Activated T-helper 1 cell treated with anti-CD3 and anti-CD28 coated beads, Interleukin-12 subunit alpha, Interleukin-12 subunit beta, Interleukin-2, Interleukin-4 antibody, amounts not matched to agents 30 ng/mL and 10 ng/mL and 1 ng/mL, durations not matched to agents 14 hours and 24 hours and 36 hours (primary cell): Measurements from ENCODE around the gene ZBTB12. TPM values are rescaled to one million over a fixed set of nuclear protein-coding genes. Genes with fewer than 3 reads are reported as not detected.
"Not testable (repeated sequence)": the region's sequence is repeated elsewhere in the genome, so short reads cannot be mapped to it uniquely, and the experiment has no call there.

Experiments
- DNase-seq: peaks from one replicate; pipeline ENCODE4 v3.0.0; 2021; ENCODE audit warnings: low spot score
- H3K27ac Mint-ChIP-seq: one replicate; pipeline ENCODE4 v1.8.0; 2021; ENCODE audit warnings: mild to moderate bottlenecking, mixed read lengths
- H3K27me3 Mint-ChIP-seq: one replicate; pipeline ENCODE4 v1.8.0; 2022; ENCODE audit warnings: mild to moderate bottlenecking, moderate library complexity, mixed read lengths; ENCODE audit not compliant: insufficient read depth
- H3K36me3 Mint-ChIP-seq: one replicate; pipeline ENCODE4 v1.8.0; 2021; ENCODE audit warnings: low read depth, mixed read lengths
- H3K4me1 Mint-ChIP-seq: one replicate; pipeline ENCODE4 v1.8.0; 2021; ENCODE audit warnings: low read depth, mixed read lengths
- H3K4me3 Mint-ChIP-seq: one replicate; pipeline ENCODE4 v1.8.0; 2021; ENCODE audit warnings: mild to moderate bottlenecking, moderate library complexity, mixed read lengths
- H3K9me3 Mint-ChIP-seq: one replicate; pipeline ENCODE4 v1.8.0; 2021; ENCODE audit warnings: mixed read lengths
- intact Hi-C: fragments of 100-400 bp; cut with micrococcal nuclease; formaldehyde crosslinking; loops from one replicate; pipeline ENCODE4 v1.15.1; 2024
- total RNA-seq: library from RNA; stranded (reverse); gene quantifications from 2 replicates; pipeline ENCODE4 v1.2.3, GENCODE V29; 2022

ZBTB12 gene
- total RNA-seq, 1 donor from 2014 or later = 5.1 TPM

DNA sequence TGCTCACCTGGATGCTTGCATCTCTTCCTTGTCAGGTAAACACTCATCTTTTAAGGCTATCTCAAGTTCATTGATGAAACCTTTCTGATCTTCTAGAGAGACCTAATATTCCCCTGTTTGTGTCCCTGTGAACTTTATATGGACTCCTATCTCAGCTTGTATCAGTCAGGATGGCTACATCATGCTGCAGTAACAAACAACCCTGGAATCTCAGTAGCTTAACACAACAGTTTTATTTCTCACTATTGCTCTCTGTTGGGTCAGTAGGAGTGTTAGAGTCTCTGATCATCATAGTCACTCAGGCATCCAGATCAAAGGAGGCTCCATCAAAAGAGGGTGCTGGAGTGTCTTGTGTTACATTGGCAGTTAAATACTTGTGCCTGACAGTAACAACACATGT is 13.5 kb upstream of the ZBTB12 start:
- Mint-ChIP-seq H3K27me3 (no peaks in the 10 kb centered on the region), H3K4me1 (no peaks in the 10 kb centered on the region), H3K36me3 (no peaks in the 10 kb centered on the region), H3K9me3 (no peaks in the 10 kb centered on the region), H3K4me3 (no peak overlapping the region), H3K27ac (no peak overlapping the region)
- no peak for DNase-seq
- intact Hi-C loops = no loop called here

DNA sequence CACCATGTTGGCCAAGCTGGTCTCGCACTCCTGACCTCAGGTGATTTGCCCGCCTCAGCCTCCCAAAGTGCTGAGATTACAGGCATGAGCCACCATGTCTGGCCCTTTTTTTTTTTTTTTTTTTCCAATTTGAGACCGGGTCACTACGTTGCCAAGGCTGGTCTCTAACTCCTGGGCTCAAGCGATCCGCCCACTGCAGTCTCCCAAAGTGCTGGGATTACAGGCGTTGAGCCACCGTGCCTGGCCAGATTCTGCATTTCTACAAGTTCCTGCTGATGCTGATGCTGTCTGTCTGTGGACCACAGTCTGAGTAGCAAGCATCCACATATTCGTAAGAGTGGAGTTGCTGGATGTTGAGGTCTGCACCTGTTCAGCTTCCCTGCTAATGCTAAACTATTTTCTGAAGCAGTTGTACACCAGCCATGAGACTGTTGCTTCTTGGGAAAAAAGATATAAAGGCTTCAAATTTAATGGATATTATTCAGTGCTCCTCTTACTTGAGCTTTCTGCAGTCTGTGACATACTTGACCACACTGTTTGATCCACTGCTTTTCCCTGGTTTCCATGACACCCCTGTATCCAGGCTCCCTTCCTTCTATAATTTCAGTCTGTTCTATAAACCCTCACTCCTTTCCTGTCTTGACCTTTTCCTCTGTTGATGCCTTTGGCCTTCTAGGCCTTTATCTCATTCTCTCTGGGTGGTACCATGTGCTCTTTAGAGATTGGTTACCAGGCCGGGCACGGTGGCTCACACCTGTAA is 10.1 kb upstream of the ZBTB12 start:
- Mint-ChIP-seq H3K27ac (no peak overlapping the region), H3K27me3 (no peaks in the 10 kb centered on the region), H3K9me3 (no peaks in the 10 kb centered on the region), H3K4me3 (no peak overlapping the region), H3K4me1 (peaks cover 6% of the 10 kb centered on the region), H3K36me3 (no peaks in the 10 kb centered on the region)
- intact Hi-C loops = no loop called here
- DNase-seq = no peak

DNA sequence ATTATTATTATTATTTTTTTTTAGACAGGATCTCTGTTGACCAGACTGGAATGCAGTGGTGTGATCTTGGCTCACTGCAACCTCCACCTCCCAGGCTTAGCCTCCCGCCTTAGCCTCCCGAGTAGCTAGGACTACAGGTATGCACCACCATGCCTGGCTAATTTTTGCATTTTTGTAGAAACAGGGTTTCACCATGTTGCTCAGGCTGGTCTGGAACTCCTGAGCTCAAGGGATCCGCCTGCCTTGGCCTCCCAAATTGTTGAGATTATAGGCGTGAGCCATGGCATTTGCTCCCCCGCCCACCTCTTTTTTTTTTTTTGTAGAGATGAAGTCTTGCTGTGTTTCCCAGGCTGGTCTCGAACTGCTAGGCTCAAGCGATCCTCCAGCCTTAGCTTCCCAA is 7.4 kb upstream of the ZBTB12 start:
- H3K4me3 Mint-ChIP-seq, H3K9me3 Mint-ChIP-seq, H3K27ac Mint-ChIP-seq, H3K27me3 Mint-ChIP-seq, DNase-seq, H3K36me3 Mint-ChIP-seq: not testable (repeated sequence)
- peaks cover 14% of the 10 kb centered on the region for H3K4me1 Mint-ChIP-seq
- intact Hi-C loops = loop anchor here (10.0 kb wide), 1 partner anchor 1066 kb away; no protein-coding TSS in a partner anchor

DNA sequence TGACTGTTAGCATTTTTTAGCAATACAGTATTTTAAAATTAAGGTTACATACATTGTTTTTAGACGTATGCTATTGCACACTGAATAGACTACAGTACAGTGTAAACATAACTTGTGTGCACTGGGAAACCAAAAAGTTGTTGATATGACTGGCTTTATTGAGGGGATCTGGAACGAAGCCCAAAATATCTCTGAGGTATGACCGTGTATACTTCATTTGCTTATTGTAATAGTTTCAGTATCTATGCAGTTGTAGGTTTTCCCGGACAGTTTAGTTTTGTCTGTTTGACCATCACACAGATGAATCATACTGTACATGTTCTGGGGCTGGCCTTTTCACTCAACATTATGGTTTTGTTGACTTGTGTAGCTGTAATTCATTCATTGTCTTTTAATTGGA is 6.9 kb upstream of the ZBTB12 start:
- no peak overlapping the region for H3K4me3 Mint-ChIP-seq
- no peak overlapping the region for H3K27ac Mint-ChIP-seq
- DNase-seq = no peak
- peaks cover 14% of the 10 kb centered on the region for H3K4me1 Mint-ChIP-seq
- no peaks in the 10 kb centered on the region for H3K9me3 Mint-ChIP-seq
- H3K36me3 Mint-ChIP-seq = no peaks in the 10 kb centered on the region
- H3K27me3 Mint-ChIP-seq = no peaks in the 10 kb centered on the region
- intact Hi-C loops = loop anchor here (10.0 kb wide), 1 partner anchor 1066 kb away; no protein-coding TSS in a partner anchor

DNA sequence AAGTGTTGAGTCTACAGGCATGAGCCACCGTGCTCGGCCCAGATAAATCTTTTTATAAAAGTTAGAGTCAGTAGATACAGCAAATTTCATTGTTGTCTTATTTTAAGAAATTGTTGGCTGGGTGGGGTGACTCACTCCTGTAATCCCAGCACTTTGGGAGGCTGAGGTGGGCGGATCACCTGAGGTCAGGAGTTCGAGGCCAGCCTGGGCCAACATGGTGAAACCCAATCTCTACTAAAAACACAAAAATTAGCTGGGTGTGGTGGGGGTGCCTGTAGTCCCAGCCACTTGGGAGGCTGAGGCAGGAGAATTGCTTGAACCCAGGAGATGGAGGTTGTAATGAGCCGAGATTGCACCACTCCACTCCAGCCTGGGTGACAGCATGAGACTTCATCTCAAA is 6.4 kb upstream of the ZBTB12 start:
- not testable (repeated sequence) for H3K27me3 Mint-ChIP-seq, H3K4me3 Mint-ChIP-seq, H3K36me3 Mint-ChIP-seq, H3K27ac Mint-ChIP-seq, DNase-seq, H3K9me3 Mint-ChIP-seq
- intact Hi-C loops = loop anchor here (10.0 kb wide), 1 partner anchor 1067 kb away; no protein-coding TSS in a partner anchor
- H3K4me1 Mint-ChIP-seq = peaks cover 14% of the 10 kb centered on the region

DNA sequence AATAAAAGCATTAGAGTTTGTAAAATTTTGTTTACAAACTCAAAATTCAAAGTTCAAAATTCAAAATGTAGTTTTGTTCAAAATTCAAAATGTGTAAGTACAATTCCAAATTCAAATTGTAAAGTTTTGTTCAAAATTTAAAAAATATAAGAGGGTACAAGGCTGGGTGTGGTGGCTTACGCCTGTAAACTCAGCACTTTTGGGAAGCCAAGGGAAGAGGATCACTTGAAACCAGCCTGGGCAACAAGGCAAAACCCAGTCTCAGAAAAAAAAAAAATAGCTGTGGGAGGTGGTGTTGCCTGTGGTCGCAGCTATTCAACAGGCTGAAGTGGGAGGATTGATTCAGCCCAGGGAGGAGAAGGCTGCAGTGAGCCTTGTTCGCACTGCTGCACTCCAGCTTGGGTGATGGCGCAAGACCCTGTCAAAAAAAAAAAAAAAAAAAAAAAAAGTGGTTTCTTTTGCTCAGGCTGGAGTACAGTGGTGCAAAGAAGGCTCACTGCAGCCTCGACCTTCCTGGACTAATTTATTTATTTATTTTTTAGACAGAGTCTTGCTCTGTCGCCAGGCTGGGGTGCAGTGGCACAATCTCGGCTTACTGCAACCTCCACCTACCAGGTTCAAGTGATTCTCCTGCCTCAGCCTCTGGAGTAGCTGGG is 5.4 kb upstream of the ZBTB12 start:
- H3K4me1 Mint-ChIP-seq = peaks cover 23% of the 10 kb centered on the region
- DNase-seq = no peak
- no peaks in the 10 kb centered on the region for H3K36me3 Mint-ChIP-seq
- H3K27ac Mint-ChIP-seq = no peak overlapping the region
- intact Hi-C loops = loop anchor here (10.0 kb wide), 1 partner anchor 1068 kb away; no protein-coding TSS in a partner anchor
- H3K4me3 Mint-ChIP-seq = no peak overlapping the region
- H3K9me3 Mint-ChIP-seq = no peaks in the 10 kb centered on the region
- no peaks in the 10 kb centered on the region for H3K27me3 Mint-ChIP-seq

DNA sequence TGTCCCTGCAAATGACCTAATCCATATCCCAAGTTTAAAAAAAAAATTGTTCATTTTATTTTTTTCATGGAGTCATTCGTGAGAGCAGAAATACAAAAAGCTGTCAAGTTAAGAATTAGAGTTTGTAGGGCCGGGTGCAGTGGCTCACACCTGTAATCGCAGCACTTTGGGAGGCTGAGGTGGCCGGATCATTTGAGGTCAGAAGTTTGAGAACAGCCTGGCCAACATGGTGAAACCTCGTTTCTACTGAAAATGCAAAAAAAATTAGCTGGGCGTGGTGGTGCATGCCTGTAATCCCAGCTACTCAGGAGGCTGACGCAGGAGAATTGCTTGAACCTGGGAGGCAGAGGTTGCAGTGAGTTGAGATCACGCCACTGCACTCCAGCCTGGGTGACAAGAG is 4.8 kb upstream of the ZBTB12 start:
- H3K9me3 Mint-ChIP-seq, H3K36me3 Mint-ChIP-seq, H3K27me3 Mint-ChIP-seq, H3K27ac Mint-ChIP-seq, DNase-seq, H3K4me3 Mint-ChIP-seq: not testable (repeated sequence)
- intact Hi-C loops = loop anchor here (10.0 kb wide), 1 partner anchor 1068 kb away; no protein-coding TSS in a partner anchor
- H3K4me1 Mint-ChIP-seq = peaks cover 24% of the 10 kb centered on the region

DNA sequence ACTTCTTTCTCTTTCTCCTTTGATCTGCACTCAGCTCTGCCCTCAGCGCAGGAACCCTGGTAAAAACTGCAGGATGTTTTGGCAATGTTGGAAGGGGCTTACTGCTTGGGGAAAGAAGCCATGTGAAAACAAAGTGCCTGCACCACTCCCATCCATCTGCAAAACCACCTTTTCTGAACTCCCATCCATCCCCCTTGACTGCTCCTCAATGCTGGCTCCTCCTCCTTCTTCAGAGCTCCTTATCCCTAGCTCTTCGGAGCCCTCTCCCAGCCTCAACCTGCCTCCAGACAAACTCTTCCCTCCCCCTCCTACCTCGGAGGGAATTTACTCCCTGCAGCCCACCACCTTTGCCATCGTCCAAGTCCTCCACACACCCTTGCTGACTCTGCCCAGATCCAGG is 4.2 kb upstream of the ZBTB12 start:
- H3K27me3 Mint-ChIP-seq = no peaks in the 10 kb centered on the region
- H3K4me3 Mint-ChIP-seq = no peak overlapping the region
- H3K27ac Mint-ChIP-seq = peak overlapping the region; percentile 58
- intact Hi-C loops = loop anchor here (10.0 kb wide), 1 partner anchor 1069 kb away; no protein-coding TSS in a partner anchor
- no peaks in the 10 kb centered on the region for H3K9me3 Mint-ChIP-seq
- H3K4me1 Mint-ChIP-seq = peaks cover 24% of the 10 kb centered on the region
- no peak for DNase-seq
- H3K36me3 Mint-ChIP-seq = no peaks in the 10 kb centered on the region

DNA sequence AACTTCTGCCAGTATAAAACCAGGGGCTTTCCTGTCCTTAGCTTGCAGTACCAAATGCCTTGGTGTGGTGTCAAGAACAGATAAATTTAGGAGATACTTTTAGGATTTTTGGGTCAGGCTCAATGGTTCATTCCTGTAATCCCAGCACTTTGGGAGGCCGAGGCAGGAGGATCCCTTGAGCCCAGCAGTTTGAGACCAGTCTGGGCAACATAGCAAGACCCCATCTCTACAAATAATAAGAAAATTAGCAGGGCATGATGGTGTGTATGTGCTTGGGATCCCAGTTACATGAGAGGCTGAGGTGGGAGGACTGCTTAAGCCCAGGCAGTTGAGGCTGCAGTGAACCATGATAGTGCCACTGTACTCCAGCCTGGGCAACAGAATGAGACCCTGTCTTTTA is 3.2 kb upstream of the ZBTB12 start:
- Mint-ChIP-seq H3K9me3 (no peaks in the 10 kb centered on the region), H3K4me1 (peaks cover 24% of the 10 kb centered on the region), H3K36me3 (no peaks in the 10 kb centered on the region), H3K27ac (no peak overlapping the region), H3K27me3 (no peaks in the 10 kb centered on the region), H3K4me3 (no peak overlapping the region)
- intact Hi-C loops = loop anchor here (10.0 kb wide), 1 partner anchor 1070 kb away; no protein-coding TSS in a partner anchor
- DNase-seq = no peak

DNA sequence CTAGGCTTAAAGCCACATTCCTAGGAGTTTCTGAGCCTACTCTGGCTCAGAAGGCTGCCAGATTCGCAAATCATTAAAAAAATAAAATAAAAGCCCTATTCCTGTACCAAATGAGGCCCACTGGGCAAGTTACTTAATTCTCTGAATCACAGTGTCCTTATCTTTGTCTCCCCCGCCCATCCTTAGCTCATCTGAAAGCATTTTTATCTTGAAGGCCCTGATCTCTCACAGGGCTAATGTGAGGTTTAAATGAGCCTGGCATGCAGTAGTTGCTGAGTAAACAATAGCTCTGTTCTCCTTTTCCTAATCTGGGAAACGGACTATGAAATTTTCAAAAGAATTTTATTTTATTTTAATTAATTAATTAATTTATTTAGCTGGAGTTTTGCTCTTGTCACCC is 2.1 kb upstream of the ZBTB12 start:
- intact Hi-C loops = loop anchor here (2.0 to 10.0 kb wide), 4 partner anchors 67 to 1071 kb away; partner anchors contain the start of genes ABHD16A and ATF6B
- Mint-ChIP-seq H3K27me3 (no peaks in the 10 kb centered on the region), H3K9me3 (no peaks in the 10 kb centered on the region), H3K36me3 (peaks cover 1% of the 10 kb centered on the region), H3K4me1 (peaks cover 31% of the 10 kb centered on the region), H3K4me3 (no peak overlapping the region), H3K27ac (no peak overlapping the region)
- DNase-seq = no peak

DNA sequence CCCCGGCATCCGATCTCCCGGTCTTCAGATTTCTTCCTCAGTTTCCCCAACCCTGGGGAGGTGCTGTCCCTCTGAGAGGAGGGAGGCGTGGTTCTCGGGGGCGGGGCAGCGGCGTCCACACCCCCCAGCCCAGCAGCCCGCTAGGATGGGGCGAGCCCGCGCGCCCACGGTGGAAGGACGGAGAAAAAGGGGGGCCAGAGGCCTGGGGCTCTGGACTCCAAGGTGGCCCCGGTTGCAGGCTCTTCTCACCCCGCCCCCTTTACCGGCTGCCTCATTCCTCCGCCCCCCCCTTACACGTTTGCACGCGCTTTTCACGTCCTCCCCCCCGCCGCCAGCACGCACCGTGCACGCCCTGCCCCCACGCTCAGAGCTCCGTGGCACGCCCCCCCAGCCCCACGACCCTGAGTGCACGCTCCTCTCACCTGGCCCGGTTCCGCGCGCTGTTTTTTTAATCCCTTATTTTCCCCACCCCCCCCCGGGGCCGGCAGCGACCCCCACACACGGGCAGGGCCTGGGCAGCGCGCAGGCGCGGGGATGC is 402 bp downstream of the ZBTB12 start:
- Mint-ChIP-seq H3K9me3 (no peaks in the 10 kb centered on the region), H3K27ac (no peak overlapping the region), H3K4me1 (peaks cover 37% of the 10 kb centered on the region), H3K4me3 (peak overlapping the region; percentile 71), H3K36me3 (peaks cover 3% of the 10 kb centered on the region), H3K27me3 (no peaks in the 10 kb centered on the region)
- intact Hi-C loops = loop anchor here (10.0 kb wide), 1 partner anchor 1073 kb away; no protein-coding TSS in a partner anchor
- peak; percentile 37 for DNase-seq

DNA sequence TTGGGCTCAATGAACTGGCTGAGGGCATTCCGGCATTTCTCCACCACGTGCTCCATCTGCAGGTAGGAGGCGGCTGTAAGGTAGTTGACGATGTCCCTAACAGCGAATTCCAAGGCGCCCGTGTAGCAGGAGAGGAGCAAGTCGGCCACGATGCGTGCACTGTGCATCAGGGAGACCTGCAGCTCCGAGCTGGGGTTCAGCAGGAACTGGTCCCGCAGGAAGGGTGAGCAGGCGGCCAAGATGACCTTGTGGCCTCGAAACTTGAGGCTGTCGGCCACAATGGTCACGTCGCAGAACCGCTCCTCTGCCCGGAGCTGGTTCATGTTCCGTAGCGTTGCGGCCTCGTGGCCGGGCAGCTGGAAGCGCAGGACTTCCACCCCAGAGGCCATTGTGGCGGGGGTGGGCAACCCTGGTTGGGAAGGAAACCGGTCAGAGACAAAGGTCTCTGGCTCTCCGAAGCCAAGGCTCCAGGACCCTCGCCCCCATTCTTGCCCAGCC is 920 bp downstream of the ZBTB12 start:
- Mint-ChIP-seq H3K27me3 (no peaks in the 10 kb centered on the region), H3K27ac (no peak overlapping the region), H3K9me3 (no peaks in the 10 kb centered on the region), H3K4me3 (peak overlapping the region; percentile 71), H3K4me1 (peaks cover 37% of the 10 kb centered on the region), H3K36me3 (peaks cover 5% of the 10 kb centered on the region)
- intact Hi-C loops = loop anchor here (10.0 kb wide), 1 partner anchor 1074 kb away; no protein-coding TSS in a partner anchor
- DNase-seq = no peak
